ENCODE measurements around the gene PGM3. TPM values are rescaled to one million over a fixed set of nuclear protein-coding genes. Genes with fewer than 3 reads are reported as not detected.

Gene PGM3
- total and polyA plus RNA-seq, 2 of the 4 experiments (the other 2 are of a cell fraction), result 68.4 to 336 TPM

GRCh38 chr6:83176246-83176645, 16.8 kb downstream of the PGM3 start:
- intact Hi-C loops (cut with micrococcal nuclease) (loop anchor here (5.0 kb wide), 1 partner anchor 39 kb away; no protein-coding TSS in a partner anchor), dilution Hi-C loops (cut with HindIII; ENCODE audit: low sequenced_read_pairs, unreplicated experiment) (no loop called here), in situ Hi-C loops (cut with MboI; ENCODE audit: low sequenced_read_pairs) (no loop called here)
- H4K8ac ChIP-seq (ENCODE audit: low read depth in 2 of 2, low read length in 2 of 2), result no peak overlapping the region
- H3K27me3 ChIP-seq (ENCODE audit: control insufficient read depth, insufficient read depth, low read length), result no peaks in the 10 kb centered on the region
- peaks cover 19% of the 10 kb centered on the region; the same call in 1 of the 2 replicates for H4K20me1 ChIP-seq (ENCODE audit: insufficient read depth, low read length)
- H2BK120ac ChIP-seq (ENCODE audit: low read depth, low read length), result no peak overlapping the region
- ChIA-PET CTCF (interaction anchor here (0.9 to 1.0 kb wide), 2 partner anchors 39 to 54 kb away, joined by 3 read pairs; no protein-coding TSS in a partner anchor), POLR2A (ENCODE audit: unreplicated experiment) (no interaction called here)
- H3K4me2 ChIP-seq (ENCODE audit: low read depth, low read length), result no peak overlapping the region; the same call in 1 of the 2 replicates
- no peak overlapping the region for H3K14ac ChIP-seq (replicated peaks; ENCODE audit: low read depth, low read length)
- DNase-seq (no peak), ATAC-seq (ENCODE audit: low read depth) (peak; percentile 72)
- H2BK15ac ChIP-seq (ENCODE audit: low read depth, low read length), result no peak overlapping the region
- H2AFZ ChIP-seq (replicated peaks; ENCODE audit: low read length, poor library complexity), result no peak overlapping the region
- no peak overlapping the region for H4K5ac ChIP-seq (ENCODE audit: low read depth, low read length)
- no peak overlapping the region for H3K18ac ChIP-seq (ENCODE audit: low read depth, low read length)
- no peak overlapping the region for H2AK9ac ChIP-seq (replicated peaks; ENCODE audit: low read depth, low read length, poor library complexity)
- H3K9me3 ChIP-seq (ENCODE audit: control insufficient read depth, insufficient read depth, low read length), result no peaks in the 10 kb centered on the region
- no peak overlapping the region for H2BK20ac ChIP-seq (ENCODE audit: low read depth, low read length)
- no CpG with 5 or more reads among the region's 4 CpGs for WGBS, 2 experiments (ENCODE audit: extremely low coverage in 2 of 2, insufficient read length in 1 of 2)
- no peak overlapping the region for H2BK5ac ChIP-seq (ENCODE audit: low read depth, low read length, poor library complexity, severe bottlenecking)
- no peak overlapping the region; the same call in 1 of the 2 replicates for H3K27ac ChIP-seq (ENCODE audit: insufficient read depth, low read length)
- no peak overlapping the region for H3K23ac ChIP-seq (ENCODE audit: low read depth, low read length)
- no peak overlapping the region for H4K91ac ChIP-seq (ENCODE audit: insufficient read depth, low read depth, low read length)
- no peaks in the 10 kb centered on the region; the same call in 1 of the 2 replicates for H3K9me1 ChIP-seq (ENCODE audit: insufficient read depth, low read length)
- no TSS peak for BruUV-seq (replicated peaks)
- no peak overlapping the region for H3K4me3 ChIP-seq (ENCODE audit: insufficient read depth, low read depth, low read length)
- H3K4ac ChIP-seq (ENCODE audit: low read depth, low read length), result no peak overlapping the region
- peaks cover 27 to 32% of the 10 kb centered on the region in 2 experiments for H3K79me1 ChIP-seq (ENCODE audit: low read depth in 1 of 2, low read length in 2 of 2)
- no peak overlapping the region for H3K9ac ChIP-seq (ENCODE audit: low read depth, low read length)
- H2AK5ac ChIP-seq (ENCODE audit: low read depth, low read length), result no peak overlapping the region
- no peak for TF ChIP-seq RCOR1 (IDR thresholded peaks at IDR 0.05; ENCODE audit: insufficient replicate concordance, low read length)
- TF ChIP-seq CTCF (conservative IDR thresholded peaks at IDR 0.05; ENCODE audit: low read depth, low read length), result no peak
- TF ChIP-seq RAD21 (IDR thresholded peaks at IDR 0.05; ENCODE audit: low read length), result no peak
- H3K4me1 ChIP-seq (ENCODE audit: control insufficient read depth, insufficient read depth, low read length), result peaks cover 5% of the 10 kb centered on the region; the same call in 1 of the 2 replicates
- peaks cover 47% of the 10 kb centered on the region for H3K36me3 ChIP-seq (ENCODE audit: control insufficient read depth, insufficient read depth, low read length)
- H3K56ac ChIP-seq (ENCODE audit: extremely low read depth, insufficient read depth, low read length), result no peak overlapping the region
